ENCODE data around the gene PGBD5. TPM values are rescaled to one million over a fixed set of nuclear protein-coding genes. Genes with fewer than 3 reads are reported as not detected.

The PGBD5 gene
- total RNA-seq, 1 donor from 2014 or later = 19.7 TPM

GRCh38 chr1:230396966-230397365 is 29.2 kb downstream of the PGBD5 start:
- no peak for DNase-seq (ENCODE audit: low read depth)

GRCh38 chr1:230395932-230396331 is 30.2 kb downstream of the PGBD5 start:
- DNase-seq (ENCODE audit: low read depth) = no peak

- no peak for DNase-seq (ENCODE audit: low read depth)
These were observed 31.4 kb downstream of the PGBD5 start for GRCh38 chr1:230394741-230395140.

GRCh38 chr1:230394134-230394533 is 32.0 kb downstream of the PGBD5 start:
- no peak for DNase-seq (ENCODE audit: low read depth)

GRCh38 chr1:230393722-230394121 is 32.4 kb downstream of the PGBD5 start:
- DNase-seq (ENCODE audit: low read depth) = no peak

GRCh38 chr1:230392920-230393521 is 33.1 kb downstream of the PGBD5 start:
- no peak for DNase-seq (ENCODE audit: low read depth)

- DNase-seq (ENCODE audit: low read depth) = no peak
These were observed 33.6 kb downstream of the PGBD5 start for GRCh38 chr1:230392536-230392909.

GRCh38 chr1:230391776-230392535 is 34.2 kb downstream of the PGBD5 start:
- DNase-seq (ENCODE audit: low read depth) = no peak

- DNase-seq (ENCODE audit: low read depth) = no peak
These were observed 35.8 kb downstream of the PGBD5 start for GRCh38 chr1:230390371-230390770.

GRCh38 chr1:230387876-230388275 is 38.3 kb downstream of the PGBD5 start:
- DNase-seq (ENCODE audit: low read depth) = no peak

- DNase-seq (ENCODE audit: low read depth) = no peak
These were observed 38.8 kb downstream of the PGBD5 start for GRCh38 chr1:230387296-230387695.

GRCh38 chr1:230386637-230387262 is 39.4 kb downstream of the PGBD5 start:
- no peak for DNase-seq (ENCODE audit: low read depth)

GRCh38 chr1:230385930-230386329 is 40.2 kb downstream of the PGBD5 start:
- DNase-seq (ENCODE audit: low read depth) = no peak

GRCh38 chr1:230385158-230385450 is 41.0 kb downstream of the PGBD5 start:
- DNase-seq (ENCODE audit: low read depth) = no peak

- DNase-seq (ENCODE audit: low read depth) = no peak
These were observed 41.6 kb downstream of the PGBD5 start for GRCh38 chr1:230384380-230385157.

GRCh38 chr1:230383425-230383824 is 42.7 kb downstream of the PGBD5 start:
- no peak for DNase-seq (ENCODE audit: low read depth)

GRCh38 chr1:230382001-230382491 is 44.1 kb downstream of the PGBD5 start:
- DNase-seq (ENCODE audit: low read depth) = peak; percentile 94

GRCh38 chr1:230381585-230381984 is 44.5 kb downstream of the PGBD5 start:
- no peak for DNase-seq (ENCODE audit: low read depth)

GRCh38 chr1:230381049-230381467 is 45.1 kb downstream of the PGBD5 start:
- no peak for DNase-seq (ENCODE audit: low read depth)

- no peak for DNase-seq (ENCODE audit: low read depth)
These were observed 46.2 kb downstream of the PGBD5 start for GRCh38 chr1:230379928-230380327.

- no peak for DNase-seq (ENCODE audit: low read depth)
These were observed 46.7 kb downstream of the PGBD5 start for GRCh38 chr1:230379462-230379861.

GRCh38 chr1:230377851-230378250 is 48.3 kb downstream of the PGBD5 start:
- no peak for DNase-seq (ENCODE audit: low read depth)
